Cardiac fibroblast (primary cell): ENCODE measurements around the gene KIAA1328.

Experiments used
- DNase-seq, 2 donors: peaks; one replicate each; pipeline versions ENCODE4 v3.0.0 to v3.0.0-alpha.2; 2010; ENCODE audit warnings: low read depth in 2 of 2
- H3K4me3 ChIP-seq, 2 donors: replicated peaks in 1 of 2; 1 replicate in 1 of 2; 2 replicates in 1 of 2; pipeline ENCODE4 v1.5.1; 2011; ENCODE audit warnings: low read depth in 2 of 2, low read length in 2 of 2, mild to moderate bottlenecking in 2 of 2, moderate library complexity in 1 of 2
- TF ChIP-seq, protein P1 (sequence below): IDR thresholded peaks from one replicate; pipeline ENCODE4 v1.5.1; 2011; ENCODE audit warnings: low read depth, mild to moderate bottlenecking, low read length, inconsistent platforms

KIAA1328 gene

DNA sequence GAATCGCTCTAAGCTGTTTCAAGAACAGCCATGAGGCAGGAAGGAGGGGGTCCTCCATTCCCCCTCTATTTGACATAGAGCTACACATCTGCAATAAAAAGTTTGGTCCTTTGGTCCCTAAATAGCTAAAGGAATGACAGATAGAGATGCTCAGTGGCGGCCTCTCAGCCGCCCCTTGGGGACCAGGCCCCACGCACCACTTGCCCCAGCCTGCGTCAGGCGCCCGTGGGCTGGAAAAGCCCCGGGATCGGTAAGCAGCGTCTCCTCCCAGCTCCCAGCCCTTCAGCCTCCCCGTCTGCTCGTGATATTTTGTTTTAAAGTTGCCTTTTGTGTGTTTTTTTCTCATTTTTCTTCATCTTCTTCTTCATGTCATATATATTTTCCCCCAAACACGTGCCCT, 415.7 kb downstream of the KIAA1328 start:
- H3K4me3 ChIP-seq, result no peak overlapping the region
- TF ChIP-seq, protein P1, sequence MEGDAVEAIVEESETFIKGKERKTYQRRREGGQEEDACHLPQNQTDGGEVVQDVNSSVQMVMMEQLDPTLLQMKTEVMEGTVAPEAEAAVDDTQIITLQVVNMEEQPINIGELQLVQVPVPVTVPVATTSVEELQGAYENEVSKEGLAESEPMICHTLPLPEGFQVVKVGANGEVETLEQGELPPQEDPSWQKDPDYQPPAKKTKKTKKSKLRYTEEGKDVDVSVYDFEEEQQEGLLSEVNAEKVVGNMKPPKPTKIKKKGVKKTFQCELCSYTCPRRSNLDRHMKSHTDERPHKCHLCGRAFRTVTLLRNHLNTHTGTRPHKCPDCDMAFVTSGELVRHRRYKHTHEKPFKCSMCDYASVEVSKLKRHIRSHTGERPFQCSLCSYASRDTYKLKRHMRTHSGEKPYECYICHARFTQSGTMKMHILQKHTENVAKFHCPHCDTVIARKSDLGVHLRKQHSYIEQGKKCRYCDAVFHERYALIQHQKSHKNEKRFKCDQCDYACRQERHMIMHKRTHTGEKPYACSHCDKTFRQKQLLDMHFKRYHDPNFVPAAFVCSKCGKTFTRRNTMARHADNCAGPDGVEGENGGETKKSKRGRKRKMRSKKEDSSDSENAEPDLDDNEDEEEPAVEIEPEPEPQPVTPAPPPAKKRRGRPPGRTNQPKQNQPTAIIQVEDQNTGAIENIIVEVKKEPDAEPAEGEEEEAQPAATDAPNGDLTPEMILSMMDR, result no peak
- DNase-seq, result no peak

DNA sequence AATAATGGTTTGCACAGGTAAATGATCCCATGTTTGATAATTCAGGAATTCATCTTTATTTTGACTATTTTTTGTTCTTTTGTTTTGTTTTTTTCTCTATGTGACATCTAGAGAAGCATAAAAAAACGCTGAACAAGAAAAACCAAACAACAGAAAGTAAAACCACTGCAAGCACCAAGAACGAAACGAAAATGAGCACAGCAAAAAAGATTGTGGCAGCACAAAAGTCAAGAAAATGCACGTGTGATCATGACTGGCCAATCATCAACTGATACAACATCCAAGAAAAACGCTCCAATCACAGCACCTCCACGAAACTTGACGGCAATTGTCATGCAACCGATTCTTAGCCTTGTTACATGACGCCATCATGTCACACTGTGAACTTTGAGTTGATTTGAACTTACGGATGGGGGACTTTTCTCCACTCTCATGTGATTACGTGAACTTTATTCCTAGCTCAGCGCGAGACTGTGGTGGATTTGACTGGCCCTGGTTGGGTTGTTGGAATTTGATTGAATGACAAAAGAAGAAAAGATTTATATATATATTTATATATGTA, 417.9 kb downstream of the KIAA1328 start:
- TF ChIP-seq, protein P1, result no peak
- no peak for DNase-seq
- no peak overlapping the region for H3K4me3 ChIP-seq

DNA sequence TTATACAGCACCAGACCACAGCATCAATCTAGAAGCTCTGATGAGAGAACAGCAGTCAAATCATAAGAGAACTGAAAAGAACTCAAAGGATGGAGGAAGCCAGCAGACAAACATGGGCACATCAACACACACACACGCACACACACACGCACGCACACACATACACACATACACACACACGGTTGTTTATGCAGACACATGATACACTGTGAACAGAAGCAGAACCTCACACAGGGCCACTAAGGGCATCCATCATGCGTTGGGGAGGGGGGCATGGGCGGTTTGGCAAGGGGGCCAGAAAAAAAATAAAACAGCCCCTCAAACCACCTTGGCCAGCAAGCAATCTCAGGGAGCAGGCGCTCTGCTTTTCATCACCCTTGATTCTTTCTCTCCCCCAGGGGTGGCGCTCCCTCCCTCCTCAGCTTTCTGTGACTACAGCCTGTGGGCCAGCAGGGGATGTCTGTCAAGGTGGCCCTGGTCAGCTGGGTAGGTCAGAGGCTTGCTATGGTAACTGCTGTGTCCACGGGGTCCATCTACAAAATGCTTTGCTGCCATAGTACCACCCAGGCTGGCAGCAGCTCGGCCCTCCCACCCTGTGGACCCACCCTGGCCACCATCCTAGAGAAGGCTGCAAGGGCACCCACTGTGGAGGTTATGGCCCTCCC, 418.7 kb downstream of the KIAA1328 start:
- no peak overlapping the region for H3K4me3 ChIP-seq
- TF ChIP-seq, protein P1, result no peak
- DNase-seq, result no peak

DNA sequence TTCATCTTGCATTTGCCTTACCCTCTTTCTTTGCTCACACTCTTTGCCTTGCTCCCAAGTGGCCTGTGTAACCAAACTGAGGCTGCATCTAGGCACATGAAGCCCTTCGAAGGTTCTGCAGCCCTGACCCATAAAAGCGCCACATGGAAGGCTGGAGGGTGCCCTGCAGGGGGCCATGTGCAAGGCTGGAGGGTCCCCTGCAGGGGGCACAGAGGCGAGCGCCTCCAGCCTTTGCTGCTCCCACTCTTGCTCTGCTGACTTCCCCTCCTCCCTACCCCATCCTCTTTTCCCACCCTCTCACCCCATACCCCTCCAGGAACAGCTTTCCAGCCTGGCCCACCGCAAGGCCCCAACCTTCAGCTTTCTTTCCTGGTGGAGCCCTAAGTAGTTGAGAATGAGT, 419.4 kb downstream of the KIAA1328 start:
- TF ChIP-seq, protein P1, result no peak
- H3K4me3 ChIP-seq, result no peak overlapping the region
- no peak for DNase-seq

DNA sequence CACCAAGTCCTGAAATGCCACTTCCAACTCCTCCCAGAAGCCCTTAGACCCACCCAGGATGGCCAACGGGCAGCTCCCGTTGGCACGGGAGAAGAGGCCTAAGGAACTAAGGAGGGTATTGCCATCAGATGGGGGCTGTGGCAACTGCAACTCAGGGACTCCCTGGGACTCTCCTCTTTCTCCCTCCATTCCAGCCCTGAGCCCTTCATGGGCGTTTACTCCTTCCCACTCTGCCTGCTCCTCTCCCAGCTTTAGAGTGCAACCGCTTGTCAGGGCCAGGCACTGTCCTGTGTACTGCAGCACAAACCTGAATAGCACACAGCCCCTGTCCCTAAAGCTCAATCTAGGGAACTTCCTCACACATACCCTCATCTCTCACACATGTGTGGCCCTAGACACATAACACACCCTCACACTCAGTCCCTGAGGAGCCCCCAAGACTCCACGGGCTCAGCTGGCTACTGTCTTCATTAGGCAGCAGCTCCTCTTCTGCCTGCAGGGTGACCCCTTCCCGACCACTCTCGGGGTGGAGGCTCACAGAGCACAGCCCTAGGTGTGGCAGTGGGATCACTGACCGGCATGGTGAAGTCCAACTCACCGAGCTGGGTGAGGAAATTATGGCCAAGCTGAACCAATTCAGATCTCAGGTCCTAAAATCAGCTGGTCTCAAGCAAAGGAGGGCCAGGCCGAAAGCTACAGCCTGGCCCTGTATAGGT, 420.4 kb downstream of the KIAA1328 start:
- TF ChIP-seq, protein P1, result no peak
- H3K4me3 ChIP-seq, result no peak overlapping the region

DNA sequence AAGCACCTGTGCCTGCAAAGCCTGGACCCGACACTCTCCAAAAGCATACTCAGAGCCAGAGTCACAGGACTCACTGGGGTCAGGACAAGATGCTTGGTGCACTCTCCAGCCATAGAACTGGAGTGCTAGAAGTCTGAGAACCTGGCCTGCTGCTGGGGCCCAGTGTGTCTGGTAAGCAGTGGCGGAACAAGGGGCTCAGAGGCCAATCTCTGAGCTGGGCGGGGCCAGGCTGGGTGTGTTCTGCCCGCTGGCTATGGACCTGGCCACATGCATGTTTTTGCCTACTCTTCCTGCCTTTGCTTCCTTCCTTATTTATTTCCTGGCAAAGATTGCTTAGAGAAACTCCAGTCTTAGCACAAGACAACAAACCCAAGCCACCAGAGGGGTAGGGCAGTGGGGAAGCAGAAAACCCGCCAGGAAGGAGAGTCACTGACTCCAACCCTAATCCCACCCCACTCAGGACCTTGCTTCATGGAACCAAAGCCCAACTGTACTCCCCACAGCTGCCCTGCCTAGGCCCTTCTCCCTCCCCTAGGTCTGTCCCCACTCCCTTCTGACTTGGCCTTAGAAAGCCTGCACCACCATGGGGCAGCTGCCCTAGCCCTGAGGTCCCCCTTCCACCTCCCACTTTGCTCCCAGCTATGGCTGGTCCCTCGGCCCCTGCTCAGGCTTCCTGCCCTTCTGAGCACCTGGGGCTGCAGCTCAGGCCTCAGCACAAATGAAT, 421.1 kb downstream of the KIAA1328 start:
- TF ChIP-seq, protein P1, result no peak
- no peak overlapping the region for H3K4me3 ChIP-seq
- DNase-seq, result no peak

More for the DNA sequence above, 420.4 kb downstream of the KIAA1328 start:
- DNase-seq, result no peak
